Measurements from ENCODE around the gene KLF3.

Gene KLF3

GRCh38 chr4:38734446-38734845 is 70.4 kb downstream of the KLF3 start:
- no peak for DNase-seq (ENCODE audit: low read depth)
- no peak for TF ChIP-seq CTCF (IDR thresholded peaks at IDR 0.05; ENCODE audit: control insufficient read depth, extremely low read depth, insufficient read depth)
- no peak overlapping the region for H3K4me3 ChIP-seq (ENCODE audit: low read depth, low read length)

GRCh38 chr4:38734911-38735310 is 70.9 kb downstream of the KLF3 start:
- DNase-seq (ENCODE audit: low read depth) = no peak
- no peak overlapping the region for H3K4me3 ChIP-seq (ENCODE audit: low read depth, low read length)
- TF ChIP-seq CTCF (IDR thresholded peaks at IDR 0.05; ENCODE audit: control insufficient read depth, extremely low read depth, insufficient read depth) = no peak

DNA sequence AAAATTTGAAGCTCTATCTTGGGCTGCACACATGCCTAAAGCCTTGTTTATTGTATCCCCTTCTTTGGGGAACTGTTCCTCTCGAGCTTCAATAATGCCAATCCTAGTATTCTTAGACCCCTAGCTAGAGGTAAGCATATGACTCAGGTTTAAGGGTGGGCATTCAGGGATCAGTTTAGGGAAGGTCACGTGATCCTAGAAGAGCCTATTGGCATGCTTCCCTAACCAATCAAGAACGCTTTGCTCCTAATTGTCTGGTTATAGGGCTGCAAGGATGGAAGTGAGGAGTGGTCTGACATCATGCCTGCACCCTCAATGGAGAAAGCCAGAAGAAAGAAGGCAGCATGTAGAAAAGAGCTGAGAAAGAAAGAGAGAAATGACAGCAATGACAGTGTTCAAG is 71.9 kb downstream of the KLF3 start:
- no peak for DNase-seq (ENCODE audit: low read depth)
- no peak overlapping the region for H3K4me3 ChIP-seq (ENCODE audit: low read depth, low read length)
- no peak for TF ChIP-seq CTCF (IDR thresholded peaks at IDR 0.05; ENCODE audit: control insufficient read depth, extremely low read depth, insufficient read depth)

DNA sequence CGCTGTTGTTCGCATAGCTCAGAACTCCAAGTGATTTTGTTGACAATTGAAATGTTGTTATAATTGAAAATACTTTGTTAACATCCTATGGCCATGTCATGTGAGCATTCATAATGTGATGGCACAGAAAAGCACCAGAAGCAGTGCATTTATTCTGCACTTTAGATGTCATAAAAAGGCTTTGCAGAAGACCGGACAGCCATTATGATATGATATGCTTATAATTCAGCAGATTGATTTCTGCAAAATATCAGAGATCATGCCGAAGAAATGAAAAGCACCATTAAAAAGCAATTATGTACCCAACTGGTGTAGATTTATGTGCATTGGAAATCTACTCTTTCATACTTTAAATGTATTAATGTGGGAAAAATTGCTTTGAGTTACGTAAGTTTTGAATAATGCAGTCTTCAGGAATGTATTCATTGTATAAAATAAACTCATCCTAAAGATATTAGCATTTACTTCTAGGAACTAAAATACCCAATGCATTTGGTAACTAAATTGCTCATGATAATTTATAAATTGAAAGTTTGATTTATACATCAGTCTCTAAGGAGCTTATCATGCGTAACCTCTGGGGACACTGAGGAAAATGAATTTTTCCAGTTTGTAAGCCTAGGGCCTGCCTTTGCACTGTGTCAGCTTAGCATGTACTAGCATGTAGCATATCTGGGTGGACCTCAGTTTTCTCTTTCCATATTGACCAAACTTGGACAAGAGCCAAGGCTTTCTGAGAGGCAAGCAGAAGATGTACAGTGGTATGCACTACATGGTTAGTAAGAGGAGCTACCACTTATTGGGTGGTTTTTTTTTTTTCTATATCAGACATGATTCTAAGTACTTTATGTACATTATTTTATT is 75.2 kb downstream of the KLF3 start:
- no peak for DNase-seq (ENCODE audit: low read depth)
- H3K4me3 ChIP-seq (ENCODE audit: low read depth, low read length) = no peak overlapping the region
- TF ChIP-seq CTCF (IDR thresholded peaks at IDR 0.05; ENCODE audit: control insufficient read depth, extremely low read depth, insufficient read depth) = no peak

DNA sequence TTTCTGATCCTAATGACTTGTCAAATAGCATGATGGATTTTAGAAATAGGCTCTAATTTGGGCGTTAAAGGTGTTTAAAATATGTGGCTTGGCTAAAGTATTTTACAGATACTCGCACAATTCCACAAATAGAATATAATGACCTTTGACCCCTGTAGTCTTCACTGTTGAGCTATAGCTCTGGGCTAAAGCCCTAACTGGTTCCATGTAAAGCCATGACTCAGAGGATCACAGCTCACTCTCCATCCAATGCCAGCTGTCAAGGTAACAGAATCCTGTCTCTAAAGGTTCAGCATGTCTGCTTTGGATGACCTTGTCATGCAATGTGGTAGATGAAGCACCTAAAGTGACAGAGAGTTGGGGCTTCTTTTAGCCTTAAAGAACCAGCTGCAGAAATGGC is 76.3 kb downstream of the KLF3 start:
- TF ChIP-seq CTCF (IDR thresholded peaks at IDR 0.05; ENCODE audit: control insufficient read depth, extremely low read depth, insufficient read depth) = no peak
- no peak for DNase-seq (ENCODE audit: low read depth)
- H3K4me3 ChIP-seq (ENCODE audit: low read depth, low read length) = no peak overlapping the region

GRCh38 chr4:38743866-38744265 is 79.9 kb downstream of the KLF3 start:
- no peak for TF ChIP-seq CTCF (IDR thresholded peaks at IDR 0.05; ENCODE audit: control insufficient read depth, extremely low read depth, insufficient read depth)
- DNase-seq (ENCODE audit: low read depth) = no peak
- no peak overlapping the region for H3K4me3 ChIP-seq (ENCODE audit: low read depth, low read length)

GRCh38 chr4:38745881-38746280 is 81.9 kb downstream of the KLF3 start:
- no peak for TF ChIP-seq CTCF (IDR thresholded peaks at IDR 0.05; ENCODE audit: control insufficient read depth, extremely low read depth, insufficient read depth)
- DNase-seq (ENCODE audit: low read depth) = no peak
- no peak overlapping the region for H3K4me3 ChIP-seq (ENCODE audit: low read depth, low read length)
